A673 (cell line): ENCODE results near the gene CHRM2.

Experiments used
- CTCF ChIP-seq: fragments of 300-800, 200-600 bp; sonication (generic); conservative IDR thresholded peaks from 2 replicates; pipeline ENCODE4 v1.5.1; 2017; ENCODE audit warnings: low read depth, mild to moderate bottlenecking, antibody characterized with exemption, low read length, moderate library complexity, mixed read lengths
- EZH2 ChIP-seq: fragments of 200-600 bp; sonication (generic); IDR thresholded peaks from 2 replicates; pipeline ENCODE4 v1.6.1; 2017; ENCODE audit warnings: borderline replicate concordance, low read depth, mild to moderate bottlenecking, mixed read lengths, antibody characterized with exemption, low read length; ENCODE audit not compliant: poor library complexity, severe bottlenecking

- TF ChIP-seq CTCF (no peak), EZH2 (no peak)
These were observed 98.4 kb downstream of the CHRM2 start for GRCh38 chr7:136966825-136967224.
